Astrocyte (in vitro differentiated cells and primary cell): ENCODE measurements around the gene DOCK1.

Experiments
- CTCF ChIP-seq: IDR thresholded peaks from 2 replicates; pipeline ENCODE4 v1.5.1; 2011; ENCODE audit warnings: low read depth, mild to moderate bottlenecking, inconsistent platforms, low read length, moderate library complexity; ENCODE audit not compliant: insufficient read depth
- EZH2 ChIP-seq: IDR thresholded peaks from 2 replicates; pipeline ENCODE4 v1.6.1; 2012; ENCODE audit warnings: mild to moderate bottlenecking, low read length, inconsistent platforms; ENCODE audit not compliant: insufficient read depth

- TF ChIP-seq CTCF = no peak
- TF ChIP-seq EZH2 = no peak
Measured at GRCh38 chr10:127216274-127216673, 311.0 kb downstream of the DOCK1 start.
